Measurements from ENCODE around the gene TRIP13. TPM values are rescaled to one million over a fixed set of nuclear protein-coding genes. Genes with fewer than 3 reads are reported as not detected.

The TRIP13 gene
- total RNA-seq, 1 experiment from 2014 or later = 42.6 TPM

DNA sequence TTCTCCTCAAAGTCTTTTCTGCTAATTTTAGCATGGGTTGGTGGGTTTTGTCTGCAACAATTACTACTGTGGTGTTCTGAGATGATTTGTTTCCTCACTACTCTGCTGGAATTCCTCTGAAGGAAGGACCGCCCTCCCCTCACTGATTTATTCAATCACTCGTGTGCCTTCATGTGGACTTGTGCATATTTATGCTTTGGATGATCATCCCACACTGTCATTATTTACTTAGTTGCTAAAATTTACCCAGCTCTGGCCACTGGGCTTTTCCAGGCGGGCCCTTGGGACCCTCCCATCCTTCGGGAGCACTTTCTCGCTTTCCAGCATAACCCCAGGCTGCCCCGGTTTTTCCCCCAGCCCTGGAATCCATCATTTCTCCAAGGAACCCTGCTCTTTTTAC lies 74.3 kb downstream of the TRIP13 start:
- H3K9me3 ChIP-seq (ENCODE audit: control insufficient read depth, low read depth, low read length) = no peaks in the 10 kb centered on the region
- H2BK15ac ChIP-seq (ENCODE audit: low read depth, low read length) = no peak overlapping the region
- WGBS (ENCODE audit: extremely low coverage, insufficient read length, low lambda C conversion rate) = no CpG with 5 or more reads among the region's 6 CpGs
- H3K56ac ChIP-seq (ENCODE audit: insufficient read length, low read depth, low read length) = no peak overlapping the region
- no peak overlapping the region for H3K27ac ChIP-seq (ENCODE audit: insufficient read length, low read depth, low read length)
- no peak overlapping the region for H2AK5ac ChIP-seq (ENCODE audit: insufficient read length, low read length)
- Mint-ChIP-seq H3K4me1 (no peaks in the 10 kb centered on the region), H3K9me3 (peaks cover 0 to 4% of the 10 kb centered on the region in 2 experiments; a peak in 2 of 5 replicates), H3K27ac (no peak overlapping the region), H3K36me3 (ENCODE audit: insufficient read depth in 1 of 3, low read depth in 3 of 3) (no peaks in the 10 kb centered on the region; a peak in 1 of 7 replicates), H3K27me3 (ENCODE audit: low read depth) (peaks cover 36% of the 10 kb centered on the region), H3K4me3 (no peak overlapping the region)
- H3K27me3 ChIP-seq (ENCODE audit: insufficient read depth, low read length) = no peaks in the 10 kb centered on the region
- no peak overlapping the region for H4K91ac ChIP-seq (ENCODE audit: insufficient read length, low read depth, low read length)
- no peak overlapping the region for H3K14ac ChIP-seq (ENCODE audit: insufficient read depth, low read length)
- no peak overlapping the region for H3K4me2 ChIP-seq (ENCODE audit: insufficient read depth, insufficient read length, low read length)
- H3K79me1 ChIP-seq (ENCODE audit: insufficient read depth, low read depth, low read length, poor library complexity, severe bottlenecking) = no peaks in the 10 kb centered on the region
- H3K18ac ChIP-seq (ENCODE audit: insufficient read length, low read depth, low read length) = no peak overlapping the region
- H2BK12ac ChIP-seq (ENCODE audit: insufficient read length, low read depth, low read length) = no peak overlapping the region
- H4K5ac ChIP-seq (ENCODE audit: insufficient read length, low read depth, low read length) = no peak overlapping the region
- no peaks in the 10 kb centered on the region for H4K20me1 ChIP-seq (ENCODE audit: control insufficient read depth, insufficient read depth, insufficient read length)
- H3T11ph ChIP-seq (ENCODE audit: low read length) = no peak overlapping the region
- no peak overlapping the region for H3K9ac ChIP-seq (ENCODE audit: extremely low read depth, insufficient read length, low read length)
- no peak overlapping the region for H4K8ac ChIP-seq (replicated peaks; ENCODE audit: insufficient read length, low read depth, low read length)
- H3K4ac ChIP-seq (ENCODE audit: low read depth, low read length) = no peak overlapping the region
- H3K23ac ChIP-seq (ENCODE audit: insufficient read length, low read depth, low read length) = no peak overlapping the region
- no peaks in the 10 kb centered on the region for H3K79me2 ChIP-seq (ENCODE audit: insufficient read depth, low read length)
- H2BK120ac ChIP-seq (ENCODE audit: low read depth, low read length, poor library complexity, severe bottlenecking) = no peak overlapping the region
- no peak overlapping the region for H2BK20ac ChIP-seq (ENCODE audit: low read depth, low read length, poor library complexity, severe bottlenecking)
- H3K4me1 ChIP-seq (ENCODE audit: insufficient read depth, low read length) = no peaks in the 10 kb centered on the region
- TF ChIP-seq, protein P1, sequence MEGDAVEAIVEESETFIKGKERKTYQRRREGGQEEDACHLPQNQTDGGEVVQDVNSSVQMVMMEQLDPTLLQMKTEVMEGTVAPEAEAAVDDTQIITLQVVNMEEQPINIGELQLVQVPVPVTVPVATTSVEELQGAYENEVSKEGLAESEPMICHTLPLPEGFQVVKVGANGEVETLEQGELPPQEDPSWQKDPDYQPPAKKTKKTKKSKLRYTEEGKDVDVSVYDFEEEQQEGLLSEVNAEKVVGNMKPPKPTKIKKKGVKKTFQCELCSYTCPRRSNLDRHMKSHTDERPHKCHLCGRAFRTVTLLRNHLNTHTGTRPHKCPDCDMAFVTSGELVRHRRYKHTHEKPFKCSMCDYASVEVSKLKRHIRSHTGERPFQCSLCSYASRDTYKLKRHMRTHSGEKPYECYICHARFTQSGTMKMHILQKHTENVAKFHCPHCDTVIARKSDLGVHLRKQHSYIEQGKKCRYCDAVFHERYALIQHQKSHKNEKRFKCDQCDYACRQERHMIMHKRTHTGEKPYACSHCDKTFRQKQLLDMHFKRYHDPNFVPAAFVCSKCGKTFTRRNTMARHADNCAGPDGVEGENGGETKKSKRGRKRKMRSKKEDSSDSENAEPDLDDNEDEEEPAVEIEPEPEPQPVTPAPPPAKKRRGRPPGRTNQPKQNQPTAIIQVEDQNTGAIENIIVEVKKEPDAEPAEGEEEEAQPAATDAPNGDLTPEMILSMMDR (conservative IDR thresholded peaks at IDR 0.05) = no peak
- no peak overlapping the region for H2BK5ac ChIP-seq (ENCODE audit: insufficient read length, low read length)
- no peak for DNase-seq
- H3K23me2 ChIP-seq (ENCODE audit: insufficient read length, low read depth, low read length, poor library complexity, severe bottlenecking) = no peaks in the 10 kb centered on the region
- no peak overlapping the region for H2AFZ ChIP-seq (ENCODE audit: low read length)

Other genes starting within 250 kb of the TRIP13 start
- gene TPPP, start 199.5 kb upstream of the TRIP13 start, total RNA-seq (2021) = 0.44 and 0.48 TPM in 2 replicates
- 0.86 and 1.4 TPM in 2 replicates for gene ZDHHC11B, start 108.2 kb upstream of the TRIP13 start, total RNA-seq (2021)
- gene ZDHHC11, start 41.9 kb upstream of the TRIP13 start, total RNA-seq (2021) = 32.7 and 37.6 TPM in 2 replicates
- gene BRD9, start 83 bp upstream of the TRIP13 start, total RNA-seq (2021) = 67.4 and 70.5 TPM in 2 replicates
- 7.3 and 7.7 TPM in 2 replicates for gene NKD2, start 115.9 kb downstream of the TRIP13 start, total RNA-seq (2021)
- gene SLC12A7, start 219.2 kb downstream of the TRIP13 start, total RNA-seq (2021) = 30.8 and 30.9 TPM in 2 replicates

Measured in H9 (cell line).